VCaP (cell line): ENCODE data around the gene ALX4.

Experiments used
- H3K27ac ChIP-seq: fragments of 450-650 bp; 2 replicates; pipeline ENCODE4 v1.5.1; 2017
- CTCF ChIP-seq: fragments of 450-650 bp; conservative IDR thresholded peaks from 2 replicates; pipeline ENCODE4 v1.5.1; 2017; ENCODE audit warnings: mild to moderate bottlenecking, moderate library complexity

ALX4 gene

DNA sequence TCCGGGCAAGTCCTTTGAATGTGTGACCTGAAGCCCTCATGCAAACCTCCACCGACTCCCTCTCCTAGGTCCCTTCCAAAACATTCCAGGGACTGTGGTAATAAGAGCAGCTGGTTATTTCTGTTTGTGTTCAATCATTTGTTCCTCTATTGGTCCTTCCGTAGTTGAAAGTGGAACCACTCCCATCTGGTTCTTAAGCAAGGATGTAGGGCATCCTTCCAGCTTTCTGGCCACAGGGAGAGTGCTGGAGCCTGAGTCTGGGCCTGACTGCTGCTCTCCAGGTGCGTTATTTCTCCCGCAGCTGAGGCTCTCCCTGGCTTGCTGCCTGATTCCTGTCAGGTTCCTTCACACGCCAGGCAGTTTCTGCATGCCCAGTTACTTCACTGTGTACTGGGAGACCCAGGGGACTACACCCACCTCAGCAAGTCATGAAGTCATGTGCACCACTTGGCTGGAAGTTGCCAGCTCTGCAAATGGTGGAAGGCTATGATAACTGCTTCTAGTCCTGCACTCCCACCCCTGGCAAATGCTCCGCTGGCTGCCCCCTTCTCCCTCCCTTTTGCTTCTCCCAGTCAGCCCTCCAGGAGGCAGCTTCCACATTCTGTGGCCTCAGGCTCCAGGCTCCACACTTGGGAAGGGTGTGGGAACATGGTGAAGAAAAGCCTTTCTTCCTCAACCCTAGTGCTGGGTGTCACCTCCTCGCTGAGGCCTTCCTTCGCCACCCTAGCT lies 4.0 kb upstream of the ALX4 start:
- TF ChIP-seq CTCF: no peak
- no peak overlapping the region for H3K27ac ChIP-seq

- H3K27ac ChIP-seq: no peak overlapping the region
- TF ChIP-seq CTCF: no peak
These were observed 2.9 kb upstream of the ALX4 start for GRCh38 chr11:44312876-44313275.

DNA sequence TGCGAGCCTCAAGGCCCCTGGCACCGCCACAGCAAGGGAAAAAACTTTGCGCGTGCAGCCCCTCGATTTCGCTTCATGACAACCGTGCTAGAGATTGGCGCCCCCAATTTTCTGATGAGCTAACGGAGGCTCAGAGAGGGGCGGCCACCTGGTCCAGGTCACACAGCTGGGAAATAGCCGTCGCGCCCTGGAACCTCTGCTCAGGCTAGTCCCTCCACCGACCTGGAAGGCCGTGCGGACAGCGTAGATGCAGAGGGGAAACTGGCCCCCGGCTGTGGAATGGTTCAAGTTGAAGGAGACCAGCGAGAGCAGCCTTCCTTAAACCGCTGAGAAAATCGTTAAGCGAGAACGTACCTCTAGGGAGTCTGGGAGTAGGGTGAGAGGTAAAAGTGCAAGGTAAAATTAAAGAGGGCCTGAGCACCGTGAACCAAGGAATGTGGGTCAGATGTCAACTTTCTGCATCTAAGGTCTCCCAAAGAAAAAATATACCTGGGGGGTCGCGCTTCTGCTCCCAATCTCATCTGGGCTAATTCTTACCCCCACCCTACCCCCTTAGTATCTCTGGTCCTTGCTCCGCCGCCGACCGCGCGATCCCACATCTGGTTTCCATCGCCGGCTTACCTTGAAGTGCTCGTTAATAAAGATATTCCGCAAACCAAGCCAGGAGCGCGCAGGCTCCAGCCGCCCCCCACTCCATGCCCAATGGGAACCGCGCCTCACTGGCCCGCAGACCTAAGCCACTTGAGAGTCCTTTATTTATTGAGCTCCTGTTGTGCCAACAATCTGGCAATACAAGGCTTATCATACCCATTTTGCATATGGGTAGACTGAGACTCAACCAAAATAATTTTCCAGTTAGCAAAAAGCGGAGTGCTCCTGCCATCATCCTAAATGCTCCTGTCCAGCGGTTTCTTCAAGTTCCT lies 1.7 kb upstream of the ALX4 start:
- no peak for TF ChIP-seq CTCF
- no peak overlapping the region for H3K27ac ChIP-seq

GRCh38 chr11:44310463-44311272 lies 729 bp upstream of the ALX4 start:
- H3K27ac ChIP-seq: no peak overlapping the region
- TF ChIP-seq CTCF: no peak

GRCh38 chr11:44310206-44310462 lies 195 bp upstream of the ALX4 start:
- H3K27ac ChIP-seq: peak overlapping the region; percentile 14; the same call in 1 of the 2 replicates
- no peak for TF ChIP-seq CTCF

DNA sequence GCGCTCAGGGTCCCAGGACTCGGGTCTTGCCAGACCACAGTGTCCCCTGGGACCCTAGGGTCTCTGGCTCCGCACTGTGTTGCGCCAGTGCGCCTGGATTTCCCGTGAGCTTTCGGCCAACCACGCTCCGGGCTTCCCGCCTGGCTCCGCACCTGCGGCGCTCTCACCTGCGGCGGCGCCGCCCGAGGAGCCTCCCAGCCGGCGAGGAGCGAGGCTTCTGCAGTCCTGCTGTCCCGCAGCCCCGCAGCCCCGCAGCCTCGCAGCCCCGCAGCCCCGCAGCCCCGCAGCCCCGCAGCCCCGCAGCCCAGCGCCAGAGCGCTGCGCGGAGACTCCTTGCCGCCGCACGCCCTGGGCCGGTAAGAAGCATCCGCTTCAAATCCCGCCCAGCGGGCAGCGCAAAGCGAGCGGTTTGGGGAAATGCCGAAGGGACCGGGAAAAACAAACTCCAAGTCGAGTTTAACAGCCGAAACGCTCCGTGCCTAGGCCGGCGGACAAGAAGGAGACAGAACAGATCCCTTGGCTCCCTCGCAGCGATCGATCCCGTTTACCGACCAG lies 939 bp downstream of the ALX4 start:
- TF ChIP-seq CTCF: no peak
- H3K27ac ChIP-seq: no peak overlapping the region
